CD14-positive monocyte (primary cell): Measurements from ENCODE around the gene FBXW11. TPM values are rescaled to one million over a fixed set of nuclear protein-coding genes. Genes with fewer than 3 reads are reported as not detected.
A peak's percentile ranks its signal among the peaks of the same experiment; 100 is the strongest.

ENCODE experiments used
- DNase-seq, 3 donors: peaks; one replicate each; pipeline ENCODE4 v3.0.0-alpha.2; 2011 to 2022
- H2AFZ ChIP-seq: 2 replicates; pipeline ENCODE4 v1.6.0; 2012; ENCODE audit warnings: mild to moderate bottlenecking, low read depth, low read length, inconsistent platforms; ENCODE audit not compliant: insufficient read depth, poor library complexity, severe bottlenecking
- H3K27ac ChIP-seq, 2 donors: 1 replicate in 1 of 2; 2 replicates in 1 of 2; pipeline ENCODE4 v1.5.1; 2012 to 2013; ENCODE audit warnings: low read length in 2 of 2, control low read depth in 1 of 2, inconsistent platforms in 1 of 2, low read depth in 1 of 2, mild to moderate bottlenecking in 1 of 2
- H3K27me3 ChIP-seq, 2 donors: one replicate each; pipeline versions ENCODE4 v1.6.0 to v1.6.1; 2011 to 2013; ENCODE audit warnings: low read length in 2 of 2; ENCODE audit not compliant: control insufficient read depth in 2 of 2, insufficient read depth in 2 of 2
- H3K36me3 ChIP-seq, 2 donors: replicated peaks in 1 of 2; 1 replicate in 1 of 2; 2 replicates in 1 of 2; pipeline versions ENCODE4 v1.5.1 to v1.6.1; 2012 to 2013; ENCODE audit warnings: low read length in 2 of 2, control low read depth in 1 of 2, inconsistent platforms in 1 of 2, mild to moderate bottlenecking in 1 of 2; ENCODE audit not compliant: insufficient read depth in 2 of 2, control insufficient read depth in 1 of 2
- H3K4me1 ChIP-seq, 2 donors: 1 replicate in 1 of 2; 2 replicates in 1 of 2; pipeline versions ENCODE4 v1.5.1 to v1.6.1; 2012 to 2013; ENCODE audit warnings: low read length in 2 of 2, control low read depth in 1 of 2, inconsistent platforms in 1 of 2, mild to moderate bottlenecking in 1 of 2, moderate library complexity in 1 of 2; ENCODE audit not compliant: insufficient read depth in 2 of 2, control insufficient read depth in 1 of 2
- H3K4me2 ChIP-seq: replicated peaks from 2 replicates; pipeline ENCODE3; 2012; ENCODE audit warnings: low read length, moderate library complexity, mild to moderate bottlenecking; ENCODE audit not compliant: poor library complexity, severe bottlenecking; ENCODE audit errors: extremely low read depth
- H3K4me3 ChIP-seq, 3 experiments: fragments of 200-600 bp in 1 of 3; sonication (generic) in 1 of 3; replicated peaks in 1 of 3; 1 replicate in 2 of 3; 2 replicates in 1 of 3; pipeline ENCODE4 v1.5.1; 2011 to 2013; ENCODE audit warnings: low read length in 3 of 3, mild to moderate bottlenecking in 3 of 3, control low read depth in 2 of 3, low read depth in 2 of 3, inconsistent platforms in 1 of 3, moderate library complexity in 1 of 3
- H3K79me2 ChIP-seq: 2 replicates; pipeline ENCODE4 v1.6.0; 2012; ENCODE audit warnings: mild to moderate bottlenecking, control low read depth, inconsistent platforms, low read length, moderate library complexity; ENCODE audit not compliant: insufficient read depth
- H3K9ac ChIP-seq: 2 replicates; pipeline ENCODE4 v1.6.0; 2017; ENCODE audit warnings: low read length, mild to moderate bottlenecking; ENCODE audit not compliant: insufficient read depth, poor library complexity, severe bottlenecking
- H3K9me3 ChIP-seq, 2 donors: replicated peaks in 1 of 2; 1 replicate in 1 of 2; 2 replicates in 1 of 2; pipeline versions ENCODE4 v1.5.1 to v1.6.1; 2012 to 2013; ENCODE audit warnings: low read length in 2 of 2, control low read depth in 1 of 2; ENCODE audit not compliant: control insufficient read depth in 1 of 2, insufficient read depth in 1 of 2
- H4K20me1 ChIP-seq: 2 replicates; pipeline ENCODE4 v1.6.0; 2012; ENCODE audit warnings: mild to moderate bottlenecking, low read length, control low read depth, moderate library complexity; ENCODE audit not compliant: insufficient read depth
- H3K27ac Mint-ChIP-seq, 7 donors: one replicate each; pipeline ENCODE4 v1.8.0; 2020; ENCODE audit warnings: mild to moderate bottlenecking in 7 of 7, mixed read lengths in 7 of 7, moderate library complexity in 6 of 7, inconsistent platforms in 2 of 7
- H3K27me3 Mint-ChIP-seq, 3 donors: one replicate each; pipeline ENCODE4 v1.8.0; 2021 to 2022; ENCODE audit warnings: low read depth in 3 of 3, mild to moderate bottlenecking in 3 of 3, mixed read lengths in 3 of 3, moderate library complexity in 3 of 3, inconsistent platforms in 1 of 3
- H3K36me3 Mint-ChIP-seq, 2 donors: one replicate each; pipeline ENCODE4 v1.8.0; 2020; ENCODE audit warnings: mixed read lengths in 2 of 2, inconsistent platforms in 1 of 2, mild to moderate bottlenecking in 1 of 2
- H3K4me1 Mint-ChIP-seq: one replicate; pipeline ENCODE4 v1.8.0; 2020; ENCODE audit warnings: mild to moderate bottlenecking, mixed read lengths
- H3K4me3 Mint-ChIP-seq, 2 donors: one replicate each; pipeline ENCODE4 v1.8.0; 2020; ENCODE audit warnings: mild to moderate bottlenecking in 2 of 2, mixed read lengths in 2 of 2, moderate library complexity in 1 of 2
- H3K9me3 Mint-ChIP-seq, 7 donors: one replicate each; pipeline ENCODE4 v1.8.0; 2020 to 2022; ENCODE audit warnings: mixed read lengths in 7 of 7, mild to moderate bottlenecking in 6 of 7, moderate library complexity in 6 of 7, inconsistent platforms in 2 of 7
- WGBS: methylation state at CpG from one replicate; pipeline ENCODE4 v1.1.5; 2013; ENCODE audit warnings: missing lambda C conversion rate; ENCODE audit not compliant: insufficient coverage; 5-methylcytosine and 5-hydroxymethylcytosine counted together
- intact Hi-C, 2 donors: fragments of 100-400 bp; cut with micrococcal nuclease; formaldehyde crosslinking; loops; one replicate each; pipeline versions ENCODE4 v1.15.0 to v1.15.1; 2023
- polyA plus RNA-seq, 3 donors: library from polyadenylated mRNA; depleted of rRNA in 1 of 3; unstranded in 2 of 3; stranded (reverse) in 1 of 3; fragments of 300-500 nt in 2 of 3; fragments of >200 nt in 1 of 3; fragmentation: Illumina TruSeq in 2 of 3; gene quantifications; 1 replicate in 2 of 3; 2 replicates in 1 of 3; pipeline ENCODE4 v1.2.3, GENCODE V29; 2012 to 2021
- TF ChIP-seq, protein P1 (sequence below): fragments of 200-600 bp; IDR thresholded peaks from one replicate; pipeline ENCODE4 v1.8.0; 2022; ENCODE audit warnings: antibody characterized with exemption, mild to moderate bottlenecking

FBXW11 gene
- polyA plus RNA-seq, 3 donors = 15.0 to 24.5 (median 18.2) TPM

DNA sequence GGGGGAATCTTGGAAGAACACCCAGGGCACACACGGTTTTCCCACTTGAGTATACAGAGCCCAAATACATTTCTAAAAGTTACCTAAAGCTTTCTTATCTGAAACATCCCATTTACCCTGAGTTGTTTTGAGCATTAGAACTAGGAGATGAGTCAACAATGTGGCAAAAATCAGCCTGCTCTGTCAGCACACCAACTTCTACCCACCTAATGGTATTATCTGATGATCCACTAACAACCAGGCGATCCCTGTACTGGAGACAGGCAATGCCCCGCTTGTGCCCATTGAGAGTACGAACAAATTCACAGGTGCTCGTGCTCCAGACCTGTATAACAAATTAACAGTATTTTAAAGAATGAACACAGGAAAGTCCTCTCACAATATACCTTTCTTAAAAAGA, 133.8 kb downstream of the FBXW11 start:
- TF ChIP-seq, protein P1, sequence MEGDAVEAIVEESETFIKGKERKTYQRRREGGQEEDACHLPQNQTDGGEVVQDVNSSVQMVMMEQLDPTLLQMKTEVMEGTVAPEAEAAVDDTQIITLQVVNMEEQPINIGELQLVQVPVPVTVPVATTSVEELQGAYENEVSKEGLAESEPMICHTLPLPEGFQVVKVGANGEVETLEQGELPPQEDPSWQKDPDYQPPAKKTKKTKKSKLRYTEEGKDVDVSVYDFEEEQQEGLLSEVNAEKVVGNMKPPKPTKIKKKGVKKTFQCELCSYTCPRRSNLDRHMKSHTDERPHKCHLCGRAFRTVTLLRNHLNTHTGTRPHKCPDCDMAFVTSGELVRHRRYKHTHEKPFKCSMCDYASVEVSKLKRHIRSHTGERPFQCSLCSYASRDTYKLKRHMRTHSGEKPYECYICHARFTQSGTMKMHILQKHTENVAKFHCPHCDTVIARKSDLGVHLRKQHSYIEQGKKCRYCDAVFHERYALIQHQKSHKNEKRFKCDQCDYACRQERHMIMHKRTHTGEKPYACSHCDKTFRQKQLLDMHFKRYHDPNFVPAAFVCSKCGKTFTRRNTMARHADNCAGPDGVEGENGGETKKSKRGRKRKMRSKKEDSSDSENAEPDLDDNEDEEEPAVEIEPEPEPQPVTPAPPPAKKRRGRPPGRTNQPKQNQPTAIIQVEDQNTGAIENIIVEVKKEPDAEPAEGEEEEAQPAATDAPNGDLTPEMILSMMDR = no peak
- Histone ChIP-seq H3K9ac (no peak overlapping the region), H3K27ac (peak overlapping the region in 1 of 2 donors; percentile 90), H4K20me1 (no peaks in the 10 kb centered on the region), H3K36me3 (peaks cover 31 to 60% of the 10 kb centered on the region in 2 donors), H3K79me2 (peaks cover 20% of the 10 kb centered on the region), H3K4me1 (peaks cover 56 to 57% of the 10 kb centered on the region in 2 donors), H3K9me3 (no peaks in the 10 kb centered on the region), H3K4me3 (no peak overlapping the region), H2AFZ (no peak overlapping the region), H3K27me3 (no peaks in the 10 kb centered on the region), H3K4me2 (no peak overlapping the region)
- DNase-seq = no peak
- H3K9me3 Mint-ChIP-seq = peaks cover 0 to 2% (median 0%) of the 10 kb centered on the region in 7 donors
- H3K27me3 Mint-ChIP-seq = no peaks in the 10 kb centered on the region
- H3K27ac Mint-ChIP-seq = peak overlapping the region; percentile 57 to 97 (median 77)
- no peak overlapping the region for H3K4me3 Mint-ChIP-seq
- 100% methylated on average over 1 of the region's 5 CpGs for WGBS
- peaks cover 64 to 67% of the 10 kb centered on the region in 2 donors for H3K36me3 Mint-ChIP-seq
- intact Hi-C loops = no loop called here
- H3K4me1 Mint-ChIP-seq = peaks cover 68% of the 10 kb centered on the region

DNA sequence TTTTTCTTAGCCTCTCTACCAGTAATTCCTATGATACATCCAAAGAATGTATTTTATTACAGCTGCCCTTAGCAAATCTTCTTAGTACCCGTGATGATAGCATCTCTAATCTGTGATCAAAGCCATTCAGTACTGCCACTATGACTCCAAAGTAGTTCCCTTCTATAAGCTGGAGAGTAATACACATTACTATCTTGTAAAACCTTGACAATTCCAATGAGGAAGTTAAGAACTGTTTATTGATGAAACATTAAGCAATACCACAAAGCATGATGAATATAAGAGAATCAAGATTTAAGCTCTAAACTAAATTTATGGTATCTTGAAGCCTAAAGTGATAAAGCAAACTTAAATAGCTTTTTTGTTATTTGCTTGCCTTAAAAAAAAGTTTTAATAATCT, 134.7 kb downstream of the FBXW11 start:
- Histone ChIP-seq H3K27ac (peak overlapping the region in 1 of 2 donors; percentile 90), H3K9me3 (no peaks in the 10 kb centered on the region), H3K27me3 (no peaks in the 10 kb centered on the region), H3K36me3 (peaks cover 27 to 52% of the 10 kb centered on the region in 2 donors), H3K9ac (no peak overlapping the region), H3K79me2 (peaks cover 20% of the 10 kb centered on the region), H4K20me1 (no peaks in the 10 kb centered on the region), H3K4me3 (no peak overlapping the region), H3K4me2 (no peak overlapping the region), H2AFZ (no peak overlapping the region), H3K4me1 (peaks cover 56 to 57% of the 10 kb centered on the region in 2 donors)
- no CpG with 5 or more reads among the region's 1 CpG for WGBS
- TF ChIP-seq, protein P1 = no peak
- peaks cover 0 to 2% (median 0%) of the 10 kb centered on the region in 7 donors for H3K9me3 Mint-ChIP-seq
- peak; percentile 21 to 53 (median 48) for DNase-seq
- H3K36me3 Mint-ChIP-seq = peaks cover 61 to 63% of the 10 kb centered on the region in 2 donors
- peak overlapping the region in 1 of 7 donors; percentile 53 for H3K27ac Mint-ChIP-seq
- peaks cover 69% of the 10 kb centered on the region for H3K4me1 Mint-ChIP-seq
- no peak overlapping the region for H3K4me3 Mint-ChIP-seq
- H3K27me3 Mint-ChIP-seq = no peaks in the 10 kb centered on the region
- intact Hi-C loops = no loop called here
